ENCODE data around the gene SPEM3. TPM values are rescaled to one million over a fixed set of nuclear protein-coding genes. Genes with fewer than 3 reads are reported as not detected.
A peak's percentile ranks its signal among the peaks of the same experiment; 100 is the strongest.
"Not testable (repeated sequence)": the region's sequence is repeated elsewhere in the genome, so short reads cannot be mapped to it uniquely, and the experiment has no call there.

SPEM3 gene
- total RNA-seq, 1 donor from 2014 or later = not detected

GRCh38 chr17:7471729-7472128 lies 43.1 kb downstream of the SPEM3 start:
- no peaks in the 10 kb centered on the region for H3K27me3 Mint-ChIP-seq (ENCODE audit: low read depth)
- TF ChIP-seq CTCF (IDR thresholded peaks at IDR 0.05) = no peak
- H3K4me1 Mint-ChIP-seq (ENCODE audit: low read depth) = peaks cover 16% of the 10 kb centered on the region
- H3K36me3 Mint-ChIP-seq (ENCODE audit: low read depth) = peaks cover under 1% of the 10 kb centered on the region
- peak overlapping the region; percentile 2 for H3K27ac Mint-ChIP-seq (ENCODE audit: unreplicated experiment)
- no peaks in the 10 kb centered on the region for H3K9me3 Mint-ChIP-seq (ENCODE audit: low read depth)
- DNase-seq (ENCODE audit: low spot score) = no peak
- no peak overlapping the region for H3K4me3 Mint-ChIP-seq (ENCODE audit: unreplicated experiment)

GRCh38 chr17:7474767-7475166 lies 46.1 kb downstream of the SPEM3 start:
- not testable (repeated sequence) for H3K4me3 Mint-ChIP-seq (ENCODE audit: unreplicated experiment); H3K9me3 Mint-ChIP-seq (ENCODE audit: low read depth); H3K27me3 Mint-ChIP-seq (ENCODE audit: low read depth); DNase-seq (ENCODE audit: low spot score); H3K27ac Mint-ChIP-seq (ENCODE audit: unreplicated experiment); H3K36me3 Mint-ChIP-seq (ENCODE audit: low read depth)
- peaks cover 33% of the 10 kb centered on the region for H3K4me1 Mint-ChIP-seq (ENCODE audit: low read depth)

GRCh38 chr17:7475764-7476422 lies 47.2 kb downstream of the SPEM3 start:
- Mint-ChIP-seq H3K4me3 (ENCODE audit: unreplicated experiment) (peak overlapping the region; percentile 10), H3K36me3 (ENCODE audit: low read depth) (no peaks in the 10 kb centered on the region), H3K4me1 (ENCODE audit: low read depth) (peaks cover 43% of the 10 kb centered on the region), H3K27me3 (ENCODE audit: low read depth) (no peaks in the 10 kb centered on the region), H3K9me3 (ENCODE audit: low read depth) (no peaks in the 10 kb centered on the region), H3K27ac (ENCODE audit: unreplicated experiment) (peak overlapping the region; percentile 99)
- no peak for TF ChIP-seq CTCF (IDR thresholded peaks at IDR 0.05)
- DNase-seq (ENCODE audit: low spot score) = no peak

- no peak for TF ChIP-seq CTCF (IDR thresholded peaks at IDR 0.05)
- Mint-ChIP-seq H3K4me1 (ENCODE audit: low read depth) (peaks cover 44% of the 10 kb centered on the region), H3K27me3 (ENCODE audit: low read depth) (no peaks in the 10 kb centered on the region), H3K9me3 (ENCODE audit: low read depth) (no peaks in the 10 kb centered on the region), H3K4me3 (ENCODE audit: unreplicated experiment) (no peak overlapping the region), H3K27ac (ENCODE audit: unreplicated experiment) (peak overlapping the region; percentile 99), H3K36me3 (ENCODE audit: low read depth) (no peaks in the 10 kb centered on the region)
- DNase-seq (ENCODE audit: low spot score) = no peak
These were observed 47.8 kb downstream of the SPEM3 start for GRCh38 chr17:7476494-7476893.

GRCh38 chr17:7476951-7477350 lies 48.3 kb downstream of the SPEM3 start:
- Mint-ChIP-seq H3K9me3 (ENCODE audit: low read depth) (no peaks in the 10 kb centered on the region), H3K4me1 (ENCODE audit: low read depth) (peaks cover 47% of the 10 kb centered on the region), H3K4me3 (ENCODE audit: unreplicated experiment) (peak overlapping the region; percentile 90), H3K27ac (ENCODE audit: unreplicated experiment) (peak overlapping the region; percentile 99), H3K36me3 (ENCODE audit: low read depth) (no peaks in the 10 kb centered on the region), H3K27me3 (ENCODE audit: low read depth) (no peaks in the 10 kb centered on the region)
- no peak for TF ChIP-seq CTCF (IDR thresholded peaks at IDR 0.05)
- DNase-seq (ENCODE audit: low spot score) = no peak

Data from chondrocyte (in vitro differentiated cells).